HG03159 (cell line): Measurements from ENCODE around the gene IL24.

Experiments used
- ATAC-seq: cut with Tn5 transposase; IDR thresholded peaks from one replicate; pipeline ENCODE4 v1.9.1; 2021; ENCODE audit warnings: mild to moderate bottlenecking, moderate library complexity; ENCODE audit not compliant: unreplicated experiment

IL24 gene

DNA sequence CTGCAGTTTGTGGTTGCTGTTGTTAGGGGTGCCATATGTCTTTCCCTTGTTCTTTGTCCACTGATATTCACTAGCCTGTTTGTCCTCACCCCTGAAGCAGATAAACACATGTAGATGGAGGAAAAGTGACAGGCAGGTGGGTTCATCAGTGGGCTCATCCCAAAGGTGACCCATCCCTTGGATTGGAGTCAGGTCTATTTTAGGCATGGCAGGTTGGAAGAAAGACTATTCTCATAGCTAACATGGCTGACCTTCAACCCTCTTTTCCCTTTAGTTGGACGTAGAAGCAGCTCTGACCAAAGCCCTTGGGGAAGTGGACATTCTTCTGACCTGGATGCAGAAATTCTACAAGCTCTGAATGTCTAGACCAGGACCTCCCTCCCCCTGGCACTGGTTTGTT is 5.5 kb downstream of the IL24 start:
- ATAC-seq = no peak

DNA sequence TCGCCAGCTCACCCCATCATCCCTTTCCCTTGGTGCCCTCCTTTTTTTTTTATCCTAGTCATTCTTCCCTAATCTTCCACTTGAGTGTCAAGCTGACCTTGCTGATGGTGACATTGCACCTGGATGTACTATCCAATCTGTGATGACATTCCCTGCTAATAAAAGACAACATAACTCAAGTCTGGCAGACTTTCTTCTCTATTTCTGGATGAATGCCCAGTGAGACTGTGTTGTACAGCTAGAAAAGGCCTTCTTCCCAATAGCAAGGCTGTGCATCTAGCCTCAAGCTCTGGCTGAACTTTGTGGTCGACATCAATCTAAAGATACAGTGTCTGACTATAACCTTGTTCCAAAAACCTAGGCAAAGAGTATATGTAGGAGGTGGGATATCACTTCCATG is 6.4 kb downstream of the IL24 start:
- no peak for ATAC-seq

DNA sequence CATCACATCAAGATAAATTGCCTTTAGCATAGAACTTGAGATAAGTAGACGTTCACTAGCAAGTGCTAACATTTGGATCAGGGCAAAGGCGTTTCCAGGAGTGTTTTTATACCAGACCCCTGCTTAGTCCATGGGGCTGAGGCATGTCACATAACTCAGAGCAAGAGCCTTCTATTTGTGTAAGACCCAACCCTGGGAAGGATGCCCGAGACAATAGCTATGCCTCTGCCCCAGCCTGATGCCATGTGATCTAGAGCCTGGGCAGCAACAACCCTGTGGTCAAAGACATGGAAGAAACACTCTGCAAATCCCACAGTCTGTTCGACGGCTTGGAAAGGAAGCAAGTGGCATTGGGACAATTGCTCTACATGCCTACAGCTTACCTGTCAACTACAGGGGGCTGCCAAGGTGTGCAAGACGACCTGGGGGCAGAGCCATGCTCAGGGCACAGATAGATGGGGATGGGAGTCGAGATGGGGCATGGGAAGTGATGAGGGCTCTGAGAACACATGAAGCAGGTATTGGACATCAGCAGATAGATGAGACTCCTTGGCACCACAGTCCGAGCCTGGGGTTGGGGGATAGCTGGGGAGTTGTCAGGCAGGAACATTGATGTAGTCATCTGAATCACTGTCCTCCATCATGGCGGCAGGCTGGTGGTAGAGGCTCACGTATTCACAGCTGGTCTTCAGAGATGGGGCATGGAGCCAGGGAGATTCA is 7.3 kb downstream of the IL24 start:
- no peak for ATAC-seq

GRCh38 chr1:206905295-206906164 is 8.3 kb downstream of the IL24 start:
- ATAC-seq = no peak

DNA sequence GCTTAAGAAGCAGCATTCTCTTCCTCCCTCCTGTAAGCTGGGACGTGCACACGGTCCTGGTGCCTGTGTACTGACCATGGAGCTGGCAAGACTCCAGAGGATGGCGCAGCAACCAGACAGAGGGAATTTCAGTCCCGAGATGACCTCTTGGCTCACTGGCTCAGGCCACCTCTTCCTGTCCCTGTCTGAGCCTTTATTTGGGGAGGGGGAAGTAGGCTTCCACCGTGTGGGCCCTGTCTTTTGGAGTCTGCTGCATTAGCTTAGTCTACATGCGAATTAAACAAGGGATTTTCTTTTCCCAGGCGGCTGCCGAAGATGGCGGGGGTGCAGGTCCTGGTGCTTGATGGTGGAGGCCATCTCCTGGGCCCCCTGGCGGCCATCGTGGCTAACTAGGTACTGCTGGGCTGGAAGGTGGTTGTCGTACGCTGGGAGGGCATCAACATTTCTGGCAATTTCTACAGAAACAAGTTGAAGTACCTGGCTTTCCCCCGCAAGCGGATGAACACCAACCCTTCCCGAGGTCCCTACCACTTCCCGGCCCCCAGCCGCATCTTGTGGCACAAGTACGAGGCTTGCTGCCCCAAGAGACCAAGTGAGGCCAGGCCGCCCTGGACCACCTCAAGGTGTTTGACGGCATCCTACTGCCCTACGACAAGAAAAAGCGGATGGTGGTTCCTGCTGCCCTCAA is 10.2 kb downstream of the IL24 start:
- no peak for ATAC-seq

GRCh38 chr1:206908038-206908437 is 10.8 kb downstream of the IL24 start:
- ATAC-seq = no peak

DNA sequence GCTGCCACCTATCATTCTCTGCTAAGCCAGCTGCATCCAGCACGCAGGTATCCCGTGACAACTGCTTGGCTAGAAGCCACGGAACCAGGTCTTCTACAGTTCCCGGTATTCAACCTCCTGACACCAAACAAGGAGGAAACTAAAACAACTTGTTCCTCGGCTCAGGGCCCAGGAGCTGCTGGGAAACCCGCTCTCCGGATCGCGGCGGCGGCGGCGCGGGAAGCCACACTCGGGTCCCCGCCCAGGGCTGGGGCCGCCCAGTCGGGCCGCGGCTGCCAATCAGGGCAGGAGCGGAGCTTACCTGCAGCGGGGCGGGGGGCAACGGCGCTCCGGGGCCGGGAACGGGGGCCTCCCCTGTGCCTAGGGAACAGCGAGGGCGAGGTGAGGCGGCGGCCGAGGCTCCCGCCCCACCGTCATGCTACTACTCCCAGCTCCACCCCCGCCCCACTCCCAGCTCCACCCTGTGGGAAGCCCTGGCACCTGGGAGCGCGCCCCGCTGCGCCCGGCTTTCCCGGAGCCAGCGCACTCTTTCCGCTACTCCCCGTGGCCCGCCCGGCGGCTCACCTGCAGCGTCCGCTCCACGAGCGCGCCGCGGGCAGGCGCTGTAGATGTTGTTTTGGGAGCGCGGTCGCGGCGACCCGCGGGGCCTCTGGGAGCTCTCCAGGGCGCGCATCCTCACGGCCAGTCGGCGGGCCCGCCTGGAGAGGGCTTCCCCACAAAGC is 12.1 kb downstream of the IL24 start:
- ATAC-seq = no peak

- no peak for ATAC-seq
These were observed 12.7 kb downstream of the IL24 start for GRCh38 chr1:206909883-206910318.

- ATAC-seq = no peak
These were observed 13.9 kb downstream of the IL24 start for GRCh38 chr1:206911064-206911663.

- no peak for ATAC-seq
These were observed 15.3 kb downstream of the IL24 start for GRCh38 chr1:206912445-206913095.

- no peak for ATAC-seq
These were observed 16.7 kb downstream of the IL24 start for GRCh38 chr1:206913766-206914537.

DNA sequence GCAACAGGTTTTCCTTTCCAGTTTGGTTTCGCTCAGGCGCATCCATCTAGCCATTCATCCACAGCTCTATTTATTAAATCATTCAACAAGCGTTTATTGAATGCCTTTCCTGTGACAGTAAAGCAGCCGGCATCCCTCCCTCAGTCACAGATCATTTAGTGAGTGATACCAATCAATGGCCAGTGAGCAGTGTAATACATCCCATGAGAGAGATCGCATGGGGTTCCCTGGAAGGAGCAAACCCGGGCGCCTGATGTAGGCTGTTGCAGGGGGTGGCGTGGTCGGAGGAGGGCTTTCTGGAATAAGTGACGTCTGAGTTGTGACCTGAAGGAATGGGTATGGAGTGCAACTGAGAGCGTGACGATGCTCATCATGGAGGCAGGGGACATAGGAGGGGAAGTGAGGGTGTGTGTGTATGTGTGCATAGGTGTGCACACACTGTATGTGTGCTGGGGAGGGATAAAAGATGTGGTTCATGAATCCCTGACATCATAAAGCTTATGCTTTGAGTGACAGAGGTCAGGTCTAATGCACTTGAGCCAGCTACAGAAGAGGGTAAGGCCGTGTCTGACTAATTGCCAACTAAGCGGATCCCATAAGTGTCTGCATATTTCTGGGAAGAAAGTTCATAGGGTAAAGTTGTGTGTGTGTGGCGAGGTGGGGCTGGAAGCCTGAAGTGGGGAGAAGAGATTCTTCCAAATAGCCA is 17.9 kb downstream of the IL24 start:
- ATAC-seq = no peak

DNA sequence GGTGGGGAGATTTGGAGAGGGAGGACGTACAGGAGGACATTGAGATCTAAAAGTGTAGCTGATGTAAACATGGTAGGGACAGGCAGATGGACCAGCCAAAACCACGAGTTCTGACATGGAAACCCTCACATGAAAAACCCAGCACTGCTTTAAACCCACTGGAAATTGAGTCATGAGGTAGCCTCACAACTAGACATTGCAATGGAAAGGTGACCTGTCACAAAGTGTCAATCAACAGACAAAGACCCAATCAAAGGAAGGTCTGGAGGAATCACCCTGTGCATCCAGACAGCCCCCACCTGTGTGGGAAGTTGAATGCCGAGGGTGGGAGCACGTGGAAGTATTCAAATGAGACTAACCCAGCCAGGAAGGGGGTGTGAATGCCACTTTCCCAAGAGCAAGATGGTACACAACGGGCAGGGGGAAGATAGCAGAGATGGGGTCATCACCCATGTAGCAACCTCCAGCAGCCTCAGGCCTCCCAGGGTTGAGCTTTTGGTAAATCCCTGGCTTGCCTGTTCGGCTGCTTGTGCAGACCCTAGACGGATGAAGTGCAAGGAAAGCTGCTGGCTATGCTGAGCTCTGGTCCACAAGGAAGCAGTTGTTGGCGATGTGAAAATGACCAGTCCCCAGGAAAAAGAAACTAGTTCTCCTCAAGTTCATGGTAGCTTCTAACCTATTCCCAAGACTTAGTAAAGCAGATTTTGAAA is 18.9 kb downstream of the IL24 start:
- no peak for ATAC-seq

GRCh38 chr1:206918076-206918475 is 20.8 kb downstream of the IL24 start:
- ATAC-seq = no peak

DNA sequence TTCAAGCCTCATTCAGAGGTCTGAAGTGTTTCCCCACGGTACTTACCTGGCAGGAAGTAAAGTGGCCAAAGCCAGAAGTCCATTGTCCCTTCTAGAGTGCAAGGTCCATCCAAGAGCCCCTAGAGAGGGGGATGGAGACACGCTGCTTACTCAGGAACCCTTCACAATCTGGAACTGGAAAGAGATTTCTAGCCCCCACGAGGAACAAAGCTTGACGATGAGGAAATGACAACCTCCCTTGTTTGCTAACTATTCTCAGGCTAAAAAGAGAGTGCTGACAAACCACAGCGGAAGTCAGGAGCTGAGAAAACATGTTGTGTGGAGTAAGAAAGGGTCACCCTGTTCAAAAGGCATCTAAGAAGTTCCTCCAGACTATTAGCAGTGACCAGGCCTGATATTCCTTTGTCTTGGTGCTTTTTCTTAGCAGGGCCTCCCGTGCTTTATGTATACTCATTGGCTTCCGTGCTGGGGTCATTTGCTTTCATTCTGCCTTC is 24.6 kb downstream of the IL24 start, which contains the start of gene FCMR:
TSS of gene FCMR (minus strand) at position 170 of the 494 bp plus-strand sequence. CDS start at position 83, 87 bp downstream.
- no peak for ATAC-seq

- no peak for ATAC-seq
These were observed 25.3 kb downstream of the IL24 start for GRCh38 chr1:206922524-206922923.
